Measurements from ENCODE around the gene LRRN1. TPM values are rescaled to one million over a fixed set of nuclear protein-coding genes. Genes with fewer than 3 reads are reported as not detected.

The LRRN1 gene
- total RNA-seq, 1 donor from 2014 or later = 2.8 TPM

DNA sequence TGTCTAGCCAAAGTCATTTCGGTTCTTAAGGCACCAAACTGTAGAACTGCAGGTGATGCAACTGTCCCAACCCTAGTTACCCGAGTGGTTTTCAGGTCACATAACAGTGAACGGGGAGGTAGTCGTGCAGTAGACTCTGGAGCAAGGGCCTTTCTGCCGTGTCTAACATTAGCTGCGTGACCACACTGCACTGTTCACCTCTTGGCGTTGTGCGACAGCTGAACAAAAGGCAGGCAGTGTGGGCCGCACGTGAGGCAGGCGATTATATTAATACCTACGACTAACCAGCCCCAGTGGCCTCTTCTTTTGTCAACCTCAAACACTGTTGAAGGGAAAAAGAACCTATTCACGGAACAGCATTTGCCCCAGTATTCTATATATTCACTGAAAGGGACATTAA, 2.8 kb downstream of the LRRN1 start:
- TF ChIP-seq, protein P1, sequence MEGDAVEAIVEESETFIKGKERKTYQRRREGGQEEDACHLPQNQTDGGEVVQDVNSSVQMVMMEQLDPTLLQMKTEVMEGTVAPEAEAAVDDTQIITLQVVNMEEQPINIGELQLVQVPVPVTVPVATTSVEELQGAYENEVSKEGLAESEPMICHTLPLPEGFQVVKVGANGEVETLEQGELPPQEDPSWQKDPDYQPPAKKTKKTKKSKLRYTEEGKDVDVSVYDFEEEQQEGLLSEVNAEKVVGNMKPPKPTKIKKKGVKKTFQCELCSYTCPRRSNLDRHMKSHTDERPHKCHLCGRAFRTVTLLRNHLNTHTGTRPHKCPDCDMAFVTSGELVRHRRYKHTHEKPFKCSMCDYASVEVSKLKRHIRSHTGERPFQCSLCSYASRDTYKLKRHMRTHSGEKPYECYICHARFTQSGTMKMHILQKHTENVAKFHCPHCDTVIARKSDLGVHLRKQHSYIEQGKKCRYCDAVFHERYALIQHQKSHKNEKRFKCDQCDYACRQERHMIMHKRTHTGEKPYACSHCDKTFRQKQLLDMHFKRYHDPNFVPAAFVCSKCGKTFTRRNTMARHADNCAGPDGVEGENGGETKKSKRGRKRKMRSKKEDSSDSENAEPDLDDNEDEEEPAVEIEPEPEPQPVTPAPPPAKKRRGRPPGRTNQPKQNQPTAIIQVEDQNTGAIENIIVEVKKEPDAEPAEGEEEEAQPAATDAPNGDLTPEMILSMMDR (IDR thresholded peaks at IDR 0.05; ENCODE audit: unreplicated experiment) = no peak
- peaks cover 15% of the 10 kb centered on the region for H3K27me3 Mint-ChIP-seq (ENCODE audit: unreplicated experiment)
- no peak overlapping the region for H3K4me3 Mint-ChIP-seq (ENCODE audit: unreplicated experiment)
- peaks cover 13% of the 10 kb centered on the region for H3K4me1 Mint-ChIP-seq (ENCODE audit: unreplicated experiment)
- H3K9me3 Mint-ChIP-seq (ENCODE audit: unreplicated experiment) = no peaks in the 10 kb centered on the region
- peak; percentile 10 for DNase-seq (ENCODE audit: low spot score)
- H3K36me3 Mint-ChIP-seq (ENCODE audit: low read depth, unreplicated experiment) = no peaks in the 10 kb centered on the region
- H3K27ac Mint-ChIP-seq (ENCODE audit: unreplicated experiment) = no peak overlapping the region

DNA sequence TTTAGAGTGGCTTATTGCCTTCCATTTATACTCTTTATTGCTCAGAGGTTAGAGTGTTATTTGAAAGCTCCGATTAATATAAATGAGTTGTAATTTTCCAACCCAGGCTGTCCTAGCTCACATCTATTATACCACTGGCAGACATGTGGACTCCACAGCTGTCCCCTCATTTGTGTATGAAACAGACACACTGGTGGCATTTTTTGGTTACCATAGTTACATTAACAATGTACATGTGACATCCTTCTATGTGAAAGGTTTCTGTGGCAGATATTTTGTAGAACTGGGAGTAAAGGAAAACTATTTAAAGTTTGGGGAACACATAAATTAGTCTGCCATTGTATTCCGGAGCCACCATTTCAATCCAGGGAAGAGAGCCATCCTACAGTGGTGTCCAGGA, 5.3 kb downstream of the LRRN1 start:
- TF ChIP-seq, protein P1 (IDR thresholded peaks at IDR 0.05; ENCODE audit: unreplicated experiment) = no peak
- Mint-ChIP-seq H3K9me3 (ENCODE audit: unreplicated experiment) (no peaks in the 10 kb centered on the region), H3K27me3 (ENCODE audit: unreplicated experiment) (peaks cover 7% of the 10 kb centered on the region), H3K36me3 (ENCODE audit: low read depth, unreplicated experiment) (no peaks in the 10 kb centered on the region), H3K4me3 (ENCODE audit: unreplicated experiment) (no peak overlapping the region), H3K27ac (ENCODE audit: unreplicated experiment) (no peak overlapping the region), H3K4me1 (ENCODE audit: unreplicated experiment) (peaks cover 9% of the 10 kb centered on the region)
- no peak for DNase-seq (ENCODE audit: low spot score)

GRCh38 chr3:3806092-3806491, 6.9 kb downstream of the LRRN1 start:
- TF ChIP-seq, protein P1 (IDR thresholded peaks at IDR 0.05; ENCODE audit: unreplicated experiment) = no peak
- DNase-seq (ENCODE audit: low spot score) = no peak
- Mint-ChIP-seq H3K27ac (ENCODE audit: unreplicated experiment) (no peak overlapping the region), H3K4me3 (ENCODE audit: unreplicated experiment) (no peak overlapping the region), H3K4me1 (ENCODE audit: unreplicated experiment) (peaks cover 8% of the 10 kb centered on the region), H3K9me3 (ENCODE audit: unreplicated experiment) (no peaks in the 10 kb centered on the region), H3K36me3 (ENCODE audit: low read depth, unreplicated experiment) (no peaks in the 10 kb centered on the region), H3K27me3 (ENCODE audit: unreplicated experiment) (peaks cover 2% of the 10 kb centered on the region)

DNA sequence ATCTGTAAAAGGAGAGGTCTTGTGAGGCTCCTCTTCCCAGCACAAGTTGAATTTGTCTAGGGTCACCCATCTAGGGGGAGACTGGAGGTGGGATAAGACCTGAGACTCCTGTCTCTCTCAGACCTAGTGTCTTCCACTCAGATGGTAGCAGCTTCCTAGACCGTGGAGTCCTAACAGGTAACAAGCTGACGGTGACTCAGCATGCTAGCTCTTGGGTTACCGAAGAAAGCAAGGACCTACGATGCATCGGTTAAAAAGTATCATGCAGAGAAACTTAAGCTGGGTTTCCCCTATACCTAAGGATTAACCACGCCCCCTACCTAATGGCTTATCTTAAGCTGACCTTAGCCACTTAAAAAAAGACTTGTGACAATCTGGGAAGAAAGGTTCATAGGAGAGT, 7.6 kb downstream of the LRRN1 start:
- TF ChIP-seq, protein P1 (IDR thresholded peaks at IDR 0.05; ENCODE audit: unreplicated experiment) = no peak
- Mint-ChIP-seq H3K9me3 (ENCODE audit: unreplicated experiment) (no peaks in the 10 kb centered on the region), H3K27ac (ENCODE audit: unreplicated experiment) (no peak overlapping the region), H3K4me3 (ENCODE audit: unreplicated experiment) (no peak overlapping the region), H3K4me1 (ENCODE audit: unreplicated experiment) (peaks cover 2% of the 10 kb centered on the region), H3K27me3 (ENCODE audit: unreplicated experiment) (peaks cover 1% of the 10 kb centered on the region), H3K36me3 (ENCODE audit: low read depth, unreplicated experiment) (no peaks in the 10 kb centered on the region)
- no peak for DNase-seq (ENCODE audit: low spot score)

DNA sequence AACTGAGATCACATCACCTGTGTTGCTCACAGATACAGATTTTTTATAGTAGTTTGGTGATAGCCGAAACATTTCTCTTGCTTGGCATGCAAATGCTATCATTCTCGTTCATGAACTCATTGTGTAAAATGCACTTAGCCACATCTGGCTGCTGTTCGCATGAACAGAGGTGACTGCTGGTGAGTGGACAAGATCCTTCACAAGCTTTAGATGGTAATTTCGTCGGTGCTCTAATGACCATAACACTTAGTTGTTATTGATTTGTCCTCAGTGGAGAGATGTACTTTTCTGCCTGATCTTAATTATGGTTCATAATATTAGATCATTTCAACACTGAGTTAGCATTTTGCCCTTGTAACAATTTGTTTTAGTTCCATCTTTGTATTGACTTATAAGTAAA, 13.8 kb downstream of the LRRN1 start:
- Mint-ChIP-seq H3K27me3 (ENCODE audit: unreplicated experiment) (no peaks in the 10 kb centered on the region), H3K9me3 (ENCODE audit: unreplicated experiment) (no peaks in the 10 kb centered on the region), H3K4me1 (ENCODE audit: unreplicated experiment) (no peaks in the 10 kb centered on the region), H3K4me3 (ENCODE audit: unreplicated experiment) (no peak overlapping the region), H3K36me3 (ENCODE audit: low read depth, unreplicated experiment) (no peaks in the 10 kb centered on the region), H3K27ac (ENCODE audit: unreplicated experiment) (no peak overlapping the region)
- TF ChIP-seq, protein P1 (IDR thresholded peaks at IDR 0.05; ENCODE audit: unreplicated experiment) = no peak
- DNase-seq (ENCODE audit: low spot score) = no peak

Measured in endothelial cell (in vitro differentiated cells).